ENCODE results near the gene SNAPC2.
"Not testable (repeated sequence)": the region's sequence is repeated elsewhere in the genome, so short reads cannot be mapped to it uniquely, and the experiment has no call there.

The SNAPC2 gene

GRCh38 chr19:7888145-7888825, 31.9 kb upstream of the SNAPC2 start, which contains the start of gene LRRC8E:
Gene LRRC8E (plus strand): TSS chr19:7888510. CDS start chr19:7895604, 7,094 bp downstream.
- peak; percentile 71 for DNase-seq

DNA sequence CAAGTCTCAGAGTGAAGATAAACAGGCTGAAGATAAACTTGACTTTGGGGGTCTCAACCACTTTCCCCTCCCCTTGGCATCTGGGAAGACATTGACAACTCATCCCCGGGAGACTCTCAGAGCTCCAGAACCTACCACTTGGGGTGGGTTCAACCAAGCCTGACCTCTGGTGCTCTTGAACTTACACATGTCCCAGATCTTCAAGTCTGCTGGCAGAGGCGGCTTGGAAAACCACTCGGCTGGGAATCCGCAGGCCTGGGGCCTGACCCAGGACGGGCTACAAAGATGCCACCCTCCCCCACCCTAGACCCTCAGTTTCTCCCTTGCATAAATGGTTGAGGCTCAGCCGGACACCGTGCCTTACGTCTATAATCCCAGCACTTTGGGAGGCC, 31.3 kb upstream of the SNAPC2 start:
- DNase-seq = no peak

- DNase-seq = not testable (repeated sequence)
Measured at GRCh38 chr19:7893362-7894101, 26.6 kb upstream of the SNAPC2 start.

DNA sequence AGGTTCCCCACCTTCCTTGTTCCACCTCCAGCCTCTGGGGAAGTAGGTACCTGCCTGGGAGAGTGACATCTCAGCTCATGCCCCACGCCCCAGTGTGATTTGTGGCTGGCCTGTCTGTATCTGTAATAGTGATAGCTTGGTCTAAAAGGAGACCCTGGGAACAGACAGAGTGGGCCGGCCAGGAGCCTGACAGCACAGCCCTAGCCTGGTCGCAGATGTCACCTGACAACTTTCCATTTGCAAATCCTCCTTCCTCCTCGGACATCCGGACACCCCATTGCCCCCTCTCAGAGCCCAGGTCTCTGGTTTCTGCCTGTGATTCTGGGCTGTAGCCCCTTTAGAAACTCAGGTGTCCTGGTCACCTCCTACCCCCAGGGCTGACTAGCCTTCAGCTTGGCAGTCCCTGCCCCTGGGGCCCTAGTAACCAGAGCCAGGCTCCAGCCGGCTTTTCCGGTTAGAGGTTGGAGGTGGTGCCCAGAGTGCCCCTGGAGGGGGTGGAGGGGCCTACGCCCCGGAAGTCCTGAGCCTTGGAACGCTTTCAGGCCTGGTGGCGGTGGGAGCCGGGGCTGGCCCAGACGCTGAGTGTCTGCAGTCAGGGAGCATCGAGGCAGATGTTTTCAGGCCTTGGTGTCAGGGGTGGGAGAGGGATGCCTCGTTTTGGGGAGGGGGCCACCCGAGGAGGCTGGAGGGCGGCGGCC, 25.4 kb upstream of the SNAPC2 start:
- DNase-seq = no peak

GRCh38 chr19:7895565-7895964, 24.6 kb upstream of the SNAPC2 start:
- DNase-seq = no peak

DNA sequence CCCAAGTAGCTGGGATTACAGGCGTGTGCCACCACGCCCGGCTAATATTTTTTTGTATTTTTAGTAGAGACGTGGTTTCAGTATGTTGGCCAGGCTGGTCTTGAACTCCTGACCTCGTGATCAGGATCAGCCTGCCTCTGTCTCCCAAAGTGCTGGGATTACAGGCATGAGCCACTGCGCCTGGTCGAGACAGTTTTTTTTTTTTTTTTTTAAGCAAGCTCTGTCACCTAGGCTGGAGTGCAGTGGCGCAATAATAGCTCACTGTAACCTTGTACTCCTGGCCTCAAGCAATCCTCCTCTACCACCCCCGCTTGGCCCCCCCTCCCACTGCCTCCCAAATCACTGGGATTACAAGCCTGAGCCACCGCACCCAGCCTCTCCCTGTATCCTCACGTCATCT, 22.8 kb upstream of the SNAPC2 start:
- DNase-seq = no peak

- no peak for DNase-seq
Measured at GRCh38 chr19:7898967-7899366, 21.2 kb upstream of the SNAPC2 start.

DNA sequence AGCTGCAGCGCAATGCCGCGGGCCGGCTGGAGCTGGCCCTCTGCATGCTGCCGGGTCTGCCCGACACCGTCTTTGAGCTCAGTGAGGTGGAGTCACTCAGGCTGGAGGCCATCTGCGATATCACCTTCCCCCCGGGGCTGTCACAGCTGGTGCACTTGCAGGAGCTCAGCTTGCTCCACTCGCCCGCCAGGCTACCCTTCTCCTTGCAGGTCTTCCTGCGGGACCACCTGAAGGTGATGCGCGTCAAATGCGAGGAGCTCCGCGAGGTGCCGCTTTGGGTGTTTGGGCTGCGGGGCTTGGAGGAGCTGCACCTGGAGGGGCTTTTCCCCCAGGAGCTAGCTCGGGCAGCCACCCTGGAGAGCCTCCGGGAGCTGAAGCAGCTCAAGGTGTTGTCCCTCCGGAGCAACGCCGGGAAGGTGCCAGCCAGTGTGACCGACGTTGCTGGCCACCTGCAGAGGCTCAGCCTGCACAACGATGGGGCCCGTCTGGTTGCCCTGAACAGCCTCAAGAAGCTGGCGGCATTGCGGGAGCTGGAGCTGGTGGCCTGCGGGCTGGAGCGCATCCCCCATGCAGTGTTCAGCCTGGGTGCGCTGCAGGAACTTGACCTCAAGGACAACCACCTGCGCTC, 20.3 kb upstream of the SNAPC2 start:
- DNase-seq = no peak

GRCh38 chr19:7900401-7900870, 19.7 kb upstream of the SNAPC2 start:
- DNase-seq = no peak

- DNase-seq = no peak
Measured at GRCh38 chr19:7900931-7901330, 19.2 kb upstream of the SNAPC2 start.

- DNase-seq = no peak
Measured at GRCh38 chr19:7901337-7901736, 18.8 kb upstream of the SNAPC2 start.

- no peak for DNase-seq
Measured at GRCh38 chr19:7902796-7903243, 17.3 kb upstream of the SNAPC2 start.

DNA sequence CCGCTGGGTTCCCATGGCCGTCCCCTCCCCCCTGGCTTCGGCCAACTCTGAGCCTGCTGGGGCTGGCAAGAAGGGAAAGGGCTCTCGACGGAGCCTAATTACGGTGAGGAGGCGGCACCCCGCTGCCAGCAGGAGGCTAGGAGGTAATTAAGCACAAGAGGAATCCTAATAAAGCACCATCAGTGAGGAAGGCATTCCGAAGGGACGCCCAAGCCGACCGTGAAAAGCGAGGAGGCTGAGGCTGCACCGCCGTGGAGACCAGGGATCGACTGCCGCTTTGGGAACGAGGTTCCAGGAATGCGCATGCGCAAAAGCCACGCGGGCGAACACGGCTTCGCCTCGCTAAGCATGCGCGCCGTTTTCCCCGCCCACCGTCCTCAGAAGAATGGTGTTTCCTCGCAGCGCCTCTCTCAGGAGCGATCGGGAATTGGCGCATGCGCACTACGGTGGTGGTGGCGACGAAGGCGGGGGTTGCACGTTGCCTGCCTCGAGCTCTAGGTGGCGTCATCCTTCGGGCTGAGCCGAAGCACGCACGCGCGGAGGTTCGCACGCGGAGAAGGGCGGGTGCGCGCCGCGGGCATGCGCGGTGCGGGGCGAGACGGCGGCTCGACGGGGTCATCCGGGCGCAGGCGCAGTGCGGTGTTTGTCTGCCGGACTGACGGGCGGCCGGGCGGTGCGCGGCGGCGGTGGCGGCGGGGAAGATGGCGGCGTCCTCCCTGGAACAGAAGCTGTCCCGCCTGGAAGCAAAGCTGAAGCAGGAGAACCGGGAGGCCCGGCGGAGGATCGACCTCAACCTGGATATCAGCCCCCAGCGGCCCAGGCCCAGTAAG, 16.7 kb upstream of the SNAPC2 start, which contains the start of gene MAP2K7:
Gene MAP2K7 (plus strand): TSS at position 634 of the 830 bp plus-strand sequence. CDS start 68 bp downstream, at position 702.
- peak; percentile 99 for DNase-seq

- DNase-seq = no peak
Measured at GRCh38 chr19:7904074-7905020, 15.8 kb upstream of the SNAPC2 start.

- DNase-seq = no peak
Measured at GRCh38 chr19:7905268-7905667, 14.9 kb upstream of the SNAPC2 start.

DNA sequence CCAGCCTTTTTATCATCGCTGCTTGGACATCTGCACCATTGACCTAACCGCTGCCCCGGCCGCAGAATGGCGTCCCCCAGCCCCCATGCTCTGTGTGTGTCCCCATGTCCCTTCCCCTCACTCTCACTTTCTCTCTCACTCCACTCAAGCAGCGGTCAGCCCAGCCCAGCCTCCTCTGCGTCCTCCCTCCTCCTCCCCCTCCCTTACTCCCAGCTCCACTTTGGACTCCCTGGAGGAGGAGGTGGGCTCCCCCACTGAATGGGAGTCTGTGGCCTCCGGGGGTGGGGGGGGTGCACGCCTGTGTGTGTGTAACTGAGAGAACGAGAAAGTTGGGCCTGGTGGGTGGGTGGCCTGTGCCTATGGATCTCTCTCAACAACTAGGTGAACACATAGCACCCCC, 14.3 kb upstream of the SNAPC2 start:
- no peak for DNase-seq

DNA sequence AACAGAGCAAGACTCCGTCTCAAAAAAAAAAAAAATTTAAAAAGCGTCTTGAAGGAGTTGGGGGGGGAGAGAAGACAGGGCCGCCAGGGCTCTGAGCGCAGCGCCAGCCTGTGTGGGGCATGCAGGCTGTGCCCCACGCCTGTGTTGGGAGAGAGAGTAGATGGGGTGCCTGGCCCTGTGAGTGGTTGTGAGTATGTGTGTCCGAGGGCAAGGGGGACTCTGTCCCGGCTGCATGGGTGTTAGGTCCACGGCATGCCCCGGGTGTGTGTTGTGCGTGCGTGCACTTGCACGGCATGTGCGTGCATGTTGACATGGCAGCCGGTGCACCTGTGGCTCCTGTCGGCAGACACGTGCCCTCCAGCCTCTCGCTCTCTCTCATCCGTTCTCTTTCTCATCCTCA, 13.0 kb upstream of the SNAPC2 start:
- no peak for DNase-seq

DNA sequence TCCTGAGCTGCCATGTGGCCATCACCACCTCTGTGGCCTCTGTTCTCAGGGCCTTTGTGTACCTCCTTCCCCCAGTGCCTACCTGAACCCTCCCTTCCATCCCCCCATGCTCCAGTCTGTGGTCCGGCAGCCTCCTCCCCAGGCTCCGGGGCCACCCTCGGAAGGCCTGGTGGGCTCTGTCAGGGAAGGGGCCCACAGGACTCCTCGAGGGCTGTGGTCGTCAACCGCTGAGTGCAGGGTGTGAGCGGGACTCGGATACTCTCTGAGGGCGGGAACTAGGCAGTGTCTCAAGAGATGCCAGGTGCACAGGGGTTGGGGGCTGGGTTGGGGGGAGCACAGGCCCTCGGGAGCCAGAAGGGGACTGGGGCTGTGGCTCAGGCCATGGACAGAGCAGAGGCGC, 12.6 kb upstream of the SNAPC2 start:
- no peak for DNase-seq

DNA sequence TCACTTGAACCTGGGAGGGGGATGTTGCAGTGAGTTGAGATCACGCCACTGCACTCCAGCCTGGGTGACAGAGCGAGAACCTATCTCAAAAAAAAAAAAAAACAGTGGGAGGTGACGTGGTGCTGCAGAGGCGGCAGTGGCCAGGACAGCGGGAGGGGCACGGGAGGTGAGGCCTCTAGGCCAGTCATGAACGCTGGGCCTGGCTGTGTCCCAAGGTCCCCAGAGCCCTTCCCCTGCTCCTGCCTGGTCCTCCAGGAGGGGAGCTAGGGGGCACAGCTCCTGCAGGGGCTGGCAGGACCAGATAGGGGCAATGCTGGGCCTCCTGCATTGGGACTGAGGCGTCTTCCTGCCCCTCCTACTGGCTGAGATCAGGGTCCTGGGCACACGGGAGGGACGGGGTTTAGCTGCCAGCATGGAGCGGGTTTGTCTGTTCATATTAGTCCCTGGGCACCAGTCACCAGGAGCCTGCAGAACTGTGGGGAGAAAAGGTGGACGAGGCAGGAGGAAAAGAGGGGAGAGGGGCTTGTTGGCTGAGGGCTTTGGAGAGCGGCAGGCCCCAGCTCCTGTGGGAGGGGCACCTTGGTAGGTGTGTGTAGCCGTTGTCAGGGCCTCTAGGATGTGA, 11.9 kb upstream of the SNAPC2 start:
- no peak for DNase-seq

Data from fibroblast of skin of abdomen (primary cell).